ENCODE results near the gene RFXAP.

DNA sequence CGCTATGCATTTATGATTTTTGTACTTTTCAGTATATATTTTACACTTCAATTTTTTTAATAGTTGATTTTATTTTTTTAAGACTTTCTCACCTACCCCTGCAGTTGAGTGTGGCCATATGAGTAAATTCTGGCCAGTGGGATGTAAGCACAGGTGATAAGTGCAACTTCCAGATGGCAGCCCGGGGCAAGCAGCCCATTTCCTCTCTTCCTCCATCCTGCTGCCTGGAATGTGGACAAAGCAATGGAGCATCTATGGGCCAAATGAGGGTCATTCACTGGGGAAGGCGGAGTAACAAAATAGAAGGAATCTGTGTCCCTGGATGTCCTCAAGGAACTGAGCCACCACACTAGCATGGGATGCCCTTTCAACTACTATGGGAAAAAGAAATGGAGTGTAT, 12.3 kb downstream of the RFXAP start:
- TF ChIP-seq, protein P1, sequence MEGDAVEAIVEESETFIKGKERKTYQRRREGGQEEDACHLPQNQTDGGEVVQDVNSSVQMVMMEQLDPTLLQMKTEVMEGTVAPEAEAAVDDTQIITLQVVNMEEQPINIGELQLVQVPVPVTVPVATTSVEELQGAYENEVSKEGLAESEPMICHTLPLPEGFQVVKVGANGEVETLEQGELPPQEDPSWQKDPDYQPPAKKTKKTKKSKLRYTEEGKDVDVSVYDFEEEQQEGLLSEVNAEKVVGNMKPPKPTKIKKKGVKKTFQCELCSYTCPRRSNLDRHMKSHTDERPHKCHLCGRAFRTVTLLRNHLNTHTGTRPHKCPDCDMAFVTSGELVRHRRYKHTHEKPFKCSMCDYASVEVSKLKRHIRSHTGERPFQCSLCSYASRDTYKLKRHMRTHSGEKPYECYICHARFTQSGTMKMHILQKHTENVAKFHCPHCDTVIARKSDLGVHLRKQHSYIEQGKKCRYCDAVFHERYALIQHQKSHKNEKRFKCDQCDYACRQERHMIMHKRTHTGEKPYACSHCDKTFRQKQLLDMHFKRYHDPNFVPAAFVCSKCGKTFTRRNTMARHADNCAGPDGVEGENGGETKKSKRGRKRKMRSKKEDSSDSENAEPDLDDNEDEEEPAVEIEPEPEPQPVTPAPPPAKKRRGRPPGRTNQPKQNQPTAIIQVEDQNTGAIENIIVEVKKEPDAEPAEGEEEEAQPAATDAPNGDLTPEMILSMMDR (IDR thresholded peaks at IDR 0.05; ENCODE audit: low read length) = no peak
- no peak for TF ChIP-seq EZH2 (IDR thresholded peaks at IDR 0.05; ENCODE audit: borderline replicate concordance, low read length)

Measured in OCI-LY1 (cell line).